HL-60 (cell line): Measurements from ENCODE around the gene MARCKS.

Experiments used
- DNase-seq, 2 experiments: peaks; one replicate each; pipeline ENCODE4 v3.0.0-alpha.2; 2010 to 2020; ENCODE audit warnings: low read depth in 1 of 2, low spot score in 1 of 2
- H3K27ac ChIP-seq: fragments of 250-450 bp; sonication (Bioruptor Pico); replicated peaks from 2 replicates; pipeline ENCODE4 v1.5.1; 2020; ENCODE audit warnings: mild to moderate bottlenecking, moderate library complexity
- H3K27me3 ChIP-seq: fragments of 250-450 bp; sonication (Bioruptor Pico); 2 replicates; pipeline ENCODE4 v1.5.1; 2021; ENCODE audit warnings: mild to moderate bottlenecking, moderate library complexity; ENCODE audit not compliant: insufficient read depth, poor library complexity, severe bottlenecking
- H3K4me3 ChIP-seq: replicated peaks from 2 replicates; pipeline ENCODE4 v1.5.1; 2011; ENCODE audit warnings: mild to moderate bottlenecking, control low read depth, low read length; ENCODE audit not compliant: insufficient read depth
- CTCF ChIP-seq: IDR thresholded peaks from one replicate; pipeline ENCODE4 v1.5.1; 2011; ENCODE audit warnings: low read length, control low read depth, inconsistent platforms; ENCODE audit not compliant: insufficient read depth
- GABPA ChIP-seq: IDR thresholded peaks from 2 replicates; pipeline ENCODE4 v1.6.1; 2012; ENCODE audit warnings: low read depth
- POLR2AphosphoS5 ChIP-seq: IDR thresholded peaks from 2 replicates; pipeline ENCODE4 v1.6.1; 2012; ENCODE audit warnings: low read depth
- REST ChIP-seq: IDR thresholded peaks from 2 replicates; pipeline ENCODE4 v1.6.1; 2012; ENCODE audit warnings: low read depth; ENCODE audit not compliant: insufficient replicate concordance
- SPI1 ChIP-seq: IDR thresholded peaks from 2 replicates; pipeline ENCODE4 v1.6.1; 2012; ENCODE audit warnings: low read depth, mild to moderate bottlenecking, borderline replicate concordance

The MARCKS gene

GRCh38 chr6:113833537-113833936 is 23.6 kb upstream of the MARCKS start:
- Histone ChIP-seq H3K27me3 (no peaks in the 10 kb centered on the region), H3K4me3 (no peak overlapping the region), H3K27ac (no peak overlapping the region)
- TF ChIP-seq SPI1 (no peak), GABPA (no peak), CTCF (no peak), REST (no peak), POLR2AphosphoS5 (no peak)
- DNase-seq = no peak

GRCh38 chr6:113837170-113837569 is 20.0 kb upstream of the MARCKS start:
- no peak for TF ChIP-seq POLR2AphosphoS5
- no peak for TF ChIP-seq SPI1
- TF ChIP-seq GABPA = no peak
- no peak for TF ChIP-seq CTCF
- no peak for TF ChIP-seq REST
- no peaks in the 10 kb centered on the region for H3K27me3 ChIP-seq

GRCh38 chr6:113842165-113842564 is 15.0 kb upstream of the MARCKS start:
- Histone ChIP-seq H3K4me3 (no peak overlapping the region), H3K27ac (no peak overlapping the region), H3K27me3 (no peaks in the 10 kb centered on the region)
- TF ChIP-seq GABPA (no peak), CTCF (no peak), POLR2AphosphoS5 (no peak), REST (no peak), SPI1 (no peak)
- no peak for DNase-seq

More at GRCh38 chr6:113837170-113837569, 20.0 kb upstream of the MARCKS start:
- Histone ChIP-seq H3K27ac (no peak overlapping the region), H3K4me3 (no peak overlapping the region)
- DNase-seq = no peak
